ENCODE data around the gene HHLA2. TPM values are rescaled to one million over a fixed set of nuclear protein-coding genes. Genes with fewer than 3 reads are reported as not detected.
"Not testable (repeated sequence)": the region's sequence is repeated elsewhere in the genome, so short reads cannot be mapped to it uniquely, and the experiment has no call there.

The HHLA2 gene
- polyA plus RNA-seq (2013, experiment 1 of 2; ENCODE audit: insufficient read length), result not detected
- not detected for polyA plus RNA-seq (2013, experiment 2 of 2; ENCODE audit: insufficient read length)

GRCh38 chr3:108296239-108296638, at the start of gene HHLA2:
Gene HHLA2 (plus strand): TSS chr3:108296548. CDS start chr3:108351814, 55,266 bp downstream.
- no peak for DNase-seq

GRCh38 chr3:108250626-108251025, 45.7 kb upstream of the HHLA2 start:
- DNase-seq, result no peak

GRCh38 chr3:108251265-108251664, 45.1 kb upstream of the HHLA2 start:
- no peak for DNase-seq

GRCh38 chr3:108251844-108252243, 44.5 kb upstream of the HHLA2 start:
- no peak for DNase-seq

- no peak for DNase-seq
Measured at GRCh38 chr3:108255131-108255530, 41.2 kb upstream of the HHLA2 start.

GRCh38 chr3:108264534-108265298, 31.6 kb upstream of the HHLA2 start:
- DNase-seq, result not testable (repeated sequence)

GRCh38 chr3:108268235-108268634, 28.1 kb upstream of the HHLA2 start:
- not testable (repeated sequence) for DNase-seq

GRCh38 chr3:108271626-108272025, 24.7 kb upstream of the HHLA2 start:
- DNase-seq, result no peak

GRCh38 chr3:108279066-108279465, 17.3 kb upstream of the HHLA2 start:
- not testable (repeated sequence) for DNase-seq

- no peak for DNase-seq
Measured at GRCh38 chr3:108280476-108280875, 15.9 kb upstream of the HHLA2 start.

GRCh38 chr3:108281670-108282069, 14.7 kb upstream of the HHLA2 start:
- no peak for DNase-seq

GRCh38 chr3:108283006-108283405, 13.3 kb upstream of the HHLA2 start:
- DNase-seq, result peak; percentile 7

- DNase-seq, result no peak
Measured at GRCh38 chr3:108283989-108284388, 12.4 kb upstream of the HHLA2 start.

GRCh38 chr3:108285176-108285575, 11.2 kb upstream of the HHLA2 start:
- no peak for DNase-seq

- no peak for DNase-seq
Measured at GRCh38 chr3:108287146-108287545, 9.2 kb upstream of the HHLA2 start.

GRCh38 chr3:108288193-108288592, 8.2 kb upstream of the HHLA2 start:
- not testable (repeated sequence) for DNase-seq

GRCh38 chr3:108289159-108289558, 7.2 kb upstream of the HHLA2 start:
- no peak for DNase-seq

GRCh38 chr3:108292450-108292849, 3.9 kb upstream of the HHLA2 start:
- no peak for DNase-seq

- DNase-seq, result no peak
Measured at GRCh38 chr3:108292905-108293328, 3.4 kb upstream of the HHLA2 start.

GRCh38 chr3:108293858-108294257, 2.5 kb upstream of the HHLA2 start:
- DNase-seq, result no peak

GRCh38 chr3:108295421-108296175, 750 bp upstream of the HHLA2 start:
- no peak for DNase-seq

GRCh38 chr3:108297647-108298046, 1.3 kb downstream of the HHLA2 start:
- DNase-seq, result peak; percentile 13

GRCh38 chr3:108298056-108298455, 1.7 kb downstream of the HHLA2 start:
- DNase-seq, result no peak

Measured in fibroblast of skin of scalp (primary cell).